ENCODE results near the gene PPME1. TPM values are rescaled to one million over a fixed set of nuclear protein-coding genes. Genes with fewer than 3 reads are reported as not detected.
"Not testable (repeated sequence)": the region's sequence is repeated elsewhere in the genome, so short reads cannot be mapped to it uniquely, and the experiment has no call there.

PPME1 gene
- total RNA-seq: 217 and 282 TPM in 2 replicates
- 267 TPM for polyA plus RNA-seq (2012)

DNA sequence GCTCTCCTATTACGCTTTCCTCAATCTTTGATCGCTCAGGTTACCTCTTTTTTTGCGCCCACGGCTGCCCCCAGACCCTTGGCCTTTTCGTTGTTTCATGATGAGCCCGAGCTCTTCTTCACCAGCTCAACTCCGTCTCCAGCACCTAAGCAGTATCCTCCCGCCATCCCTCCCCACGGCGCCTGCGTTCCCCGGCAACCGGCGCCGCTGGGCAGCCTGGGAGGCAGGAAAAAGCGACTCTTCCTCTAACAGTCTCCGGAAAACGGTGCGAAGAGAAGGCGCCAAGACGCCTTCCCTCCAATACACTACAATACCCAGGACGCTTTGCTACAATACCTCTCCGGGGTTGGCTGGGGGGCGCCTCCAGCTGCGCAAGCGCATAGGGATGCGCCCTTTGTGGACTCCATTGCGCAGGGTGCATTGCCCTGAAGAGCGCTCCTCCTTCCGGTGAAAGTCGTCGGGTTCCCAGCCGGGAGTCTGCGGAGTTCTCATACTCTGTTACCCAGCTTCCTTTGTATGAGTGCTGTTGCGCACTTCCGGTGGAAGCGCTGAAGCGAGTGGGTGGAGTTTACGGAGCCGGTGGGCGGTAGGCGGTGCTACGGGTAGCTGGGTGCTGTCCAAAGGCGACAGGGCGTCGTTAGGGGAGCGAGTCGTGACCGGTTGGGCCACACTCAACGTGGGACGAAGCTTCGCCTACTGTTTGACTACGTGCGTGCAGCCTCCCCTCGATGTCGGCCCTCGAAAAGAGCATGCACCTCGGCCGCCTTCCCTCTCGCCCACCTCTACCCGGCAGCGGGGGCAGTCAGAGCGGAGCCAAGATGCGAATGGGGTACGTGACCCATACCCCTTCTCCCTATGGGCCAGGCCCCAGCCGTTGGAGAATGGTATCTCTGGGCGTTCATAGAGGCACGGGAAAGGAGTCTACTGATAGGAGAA lies at the start of gene PPME1, which contains the start of gene C2CD3:
PPME1 (plus strand) TSS at position 596 of the 936 bp plus-strand sequence; CDS start at position 729, 133 bp downstream.
C2CD3 (minus strand) TSS at position 309 of the 936 bp plus-strand sequence; CDS start at position 99, 210 bp downstream.
- DNase-seq (ENCODE audit: low read depth): peak; percentile 100

DNA sequence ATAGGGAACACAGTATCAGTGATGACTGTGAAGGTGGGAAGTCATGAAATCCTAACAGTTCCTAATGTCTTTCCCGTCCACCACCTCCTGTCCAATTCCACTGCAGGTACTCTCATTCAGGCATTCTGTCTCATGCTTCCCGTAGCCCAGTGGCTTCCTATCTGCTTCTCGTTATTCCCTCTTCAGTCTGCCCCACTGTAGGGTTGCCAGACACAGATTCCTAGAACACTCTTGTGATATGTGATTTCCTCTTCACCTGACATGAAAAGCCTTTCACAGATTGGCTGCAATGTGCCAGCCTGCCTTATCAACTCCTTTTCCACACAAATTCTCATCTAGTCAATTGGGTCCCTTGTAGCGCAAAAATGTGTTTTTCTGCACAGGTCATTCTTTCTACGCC lies 49.3 kb upstream of the PPME1 start:
- DNase-seq (ENCODE audit: low read depth): no peak

DNA sequence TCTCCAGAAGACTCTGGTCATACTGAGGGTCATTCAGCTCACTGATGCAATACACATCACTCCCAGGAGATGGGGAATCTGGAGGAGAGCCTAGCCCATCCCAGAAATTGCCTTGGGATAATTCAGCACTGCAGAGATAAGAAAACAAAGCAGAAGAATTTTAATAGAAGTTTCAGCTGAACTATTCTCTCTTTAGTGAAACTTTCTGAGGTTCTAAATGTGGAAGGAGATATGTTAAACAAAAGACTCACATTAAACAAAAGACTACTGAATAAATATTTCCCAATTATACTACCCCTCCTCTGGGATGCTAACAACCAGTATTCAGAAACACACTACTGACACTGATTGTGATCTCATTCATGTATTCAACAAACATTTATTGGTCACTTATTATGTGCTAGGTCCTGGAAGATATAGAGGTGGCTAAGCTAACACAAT lies 48.1 kb upstream of the PPME1 start:
- DNase-seq (ENCODE audit: low read depth): no peak

- not testable (repeated sequence) for DNase-seq (ENCODE audit: low read depth)
Observed at GRCh38 chr11:74129121-74129520, 42.0 kb upstream of the PPME1 start.

- DNase-seq (ENCODE audit: low read depth): no peak
Observed at GRCh38 chr11:74132833-74133232, 38.3 kb upstream of the PPME1 start.

GRCh38 chr11:74133436-74133835 lies 37.7 kb upstream of the PPME1 start:
- DNase-seq (ENCODE audit: low read depth): no peak

GRCh38 chr11:74134661-74135060 lies 36.4 kb upstream of the PPME1 start:
- no peak for DNase-seq (ENCODE audit: low read depth)

- DNase-seq (ENCODE audit: low read depth): no peak
Observed at GRCh38 chr11:74135127-74135840, 35.8 kb upstream of the PPME1 start.

DNA sequence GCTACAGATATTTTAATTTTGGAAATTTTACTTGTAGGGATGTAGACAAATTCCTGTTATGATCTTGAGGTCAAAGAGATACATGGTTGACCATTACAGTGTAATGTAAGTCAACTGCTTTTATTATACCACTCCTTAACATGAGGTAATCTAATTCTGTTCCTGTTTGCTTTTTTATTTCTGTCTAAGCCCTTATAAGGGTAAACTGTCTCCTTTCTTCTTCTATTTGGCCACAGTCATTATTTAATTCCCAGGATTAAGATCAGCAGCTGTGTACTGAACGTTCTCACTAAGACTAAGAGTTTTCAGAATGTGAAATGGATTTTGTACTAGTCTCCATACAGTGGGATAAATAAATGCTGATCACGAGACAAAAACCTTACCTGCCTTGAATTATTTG lies 33.1 kb upstream of the PPME1 start:
- peak; percentile 76 for DNase-seq (ENCODE audit: low read depth)

DNA sequence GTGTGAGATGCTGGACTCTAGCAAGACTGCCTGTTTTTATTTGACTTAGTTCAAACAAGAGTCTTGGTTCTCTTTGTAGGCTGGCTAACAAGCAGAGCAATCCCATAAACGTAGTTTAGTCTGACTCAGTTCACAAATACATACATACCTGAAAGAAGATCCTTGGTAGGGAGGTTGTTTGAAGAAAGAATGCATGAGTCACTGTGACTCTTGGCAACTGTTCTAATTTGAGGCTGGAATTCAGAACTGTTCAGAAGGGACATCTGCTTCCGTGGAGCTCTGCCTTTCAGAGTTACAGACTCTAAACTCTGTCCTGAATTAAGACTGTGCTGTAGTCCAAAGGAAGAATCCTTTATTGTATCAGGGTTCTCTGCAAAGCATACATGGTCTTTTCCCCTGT lies 32.5 kb upstream of the PPME1 start:
- DNase-seq (ENCODE audit: low read depth): peak; percentile 97

- DNase-seq (ENCODE audit: low read depth): peak; percentile 35
Observed at GRCh38 chr11:74139151-74139918, 31.8 kb upstream of the PPME1 start.

DNA sequence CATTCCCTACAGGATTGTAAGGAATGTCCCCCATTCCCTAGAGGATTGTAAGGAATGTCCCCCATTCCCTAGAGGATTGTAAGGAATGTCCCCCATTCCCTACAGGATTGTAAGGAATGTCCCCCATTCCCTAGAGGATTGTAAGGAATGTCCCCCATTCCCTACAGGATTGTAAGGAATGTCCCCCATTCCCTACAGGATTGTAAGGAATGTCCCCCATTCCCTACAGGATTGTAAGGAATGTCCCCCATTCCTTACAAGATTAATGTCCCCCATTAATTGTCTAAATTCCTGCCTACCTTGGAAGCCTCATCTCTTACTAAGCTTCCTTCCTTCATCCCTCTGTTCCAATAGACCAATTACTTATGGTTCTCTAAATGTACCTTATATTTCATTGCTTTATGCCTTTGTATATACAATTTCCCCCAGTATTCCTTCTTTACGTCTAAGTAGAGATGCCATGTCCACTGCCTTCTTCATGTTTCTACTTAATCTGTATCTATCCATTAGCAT lies 31.1 kb upstream of the PPME1 start:
- not testable (repeated sequence) for DNase-seq (ENCODE audit: low read depth)

DNA sequence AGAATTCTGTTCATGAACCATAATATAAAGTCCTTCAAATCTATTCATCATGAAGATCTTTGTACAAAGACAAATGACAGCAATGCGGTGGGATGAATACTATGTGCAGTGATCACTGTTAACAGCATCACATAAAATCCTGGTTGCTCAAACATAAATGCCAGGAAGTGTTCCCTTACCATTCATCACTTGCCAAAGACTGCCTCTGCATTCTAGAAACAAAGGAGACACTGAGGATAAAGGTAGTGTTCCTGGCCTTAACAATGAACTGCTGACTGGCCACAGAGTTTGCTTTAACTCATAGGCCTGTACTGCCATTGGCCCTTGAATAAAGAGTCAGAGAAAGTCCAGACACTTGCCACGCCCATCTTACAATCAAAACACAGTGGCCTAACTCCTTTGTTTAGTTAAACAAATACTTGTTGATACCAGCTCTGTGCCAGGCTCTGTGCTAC lies 29.8 kb upstream of the PPME1 start:
- peak; percentile 50 for DNase-seq (ENCODE audit: low read depth)

GRCh38 chr11:74141908-74142307 lies 29.2 kb upstream of the PPME1 start:
- DNase-seq (ENCODE audit: low read depth): no peak

DNA sequence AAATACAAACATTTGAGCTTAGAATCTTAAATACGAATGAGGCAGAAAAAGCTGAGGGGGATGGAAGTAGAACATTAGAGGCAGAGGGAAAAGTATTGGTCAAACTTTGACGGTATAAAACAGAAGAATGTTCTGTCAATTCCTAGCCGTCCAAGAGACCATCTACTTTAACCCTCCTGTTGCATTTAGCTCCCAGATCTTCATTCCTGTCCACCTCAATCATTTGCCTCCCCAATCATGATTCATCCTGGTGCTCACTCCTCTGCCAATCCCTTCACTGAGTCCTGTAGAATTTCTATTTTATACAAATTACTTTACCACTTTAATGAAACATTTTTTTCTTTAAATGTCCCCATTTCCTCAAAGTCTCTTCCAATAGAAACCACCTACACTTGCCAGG lies 28.5 kb upstream of the PPME1 start:
- peak; percentile 54 for DNase-seq (ENCODE audit: low read depth)

GRCh38 chr11:74144592-74144991 lies 26.5 kb upstream of the PPME1 start:
- DNase-seq (ENCODE audit: low read depth): no peak

GRCh38 chr11:74147199-74147929 lies 23.7 kb upstream of the PPME1 start:
- peak; percentile 92 for DNase-seq (ENCODE audit: low read depth)

DNA sequence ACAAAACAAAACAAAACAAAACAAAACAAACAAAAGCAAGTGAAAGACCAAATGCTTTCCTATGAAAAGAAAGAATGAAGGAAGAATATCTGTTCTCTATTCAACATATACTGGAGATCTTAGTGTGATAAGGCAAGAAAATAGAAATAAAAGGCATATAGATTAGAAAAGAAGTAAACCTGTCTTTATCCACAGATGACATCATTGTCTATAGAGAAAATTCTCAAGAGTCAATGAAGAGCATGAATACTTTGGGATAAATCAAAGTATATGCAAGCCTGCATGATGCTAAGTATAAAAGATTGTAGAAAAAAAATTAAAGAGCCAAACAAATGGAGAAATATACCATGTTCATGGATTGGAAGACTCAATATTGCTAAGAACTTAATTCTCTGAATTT lies 17.9 kb upstream of the PPME1 start:
- DNase-seq (ENCODE audit: low read depth): no peak

DNA sequence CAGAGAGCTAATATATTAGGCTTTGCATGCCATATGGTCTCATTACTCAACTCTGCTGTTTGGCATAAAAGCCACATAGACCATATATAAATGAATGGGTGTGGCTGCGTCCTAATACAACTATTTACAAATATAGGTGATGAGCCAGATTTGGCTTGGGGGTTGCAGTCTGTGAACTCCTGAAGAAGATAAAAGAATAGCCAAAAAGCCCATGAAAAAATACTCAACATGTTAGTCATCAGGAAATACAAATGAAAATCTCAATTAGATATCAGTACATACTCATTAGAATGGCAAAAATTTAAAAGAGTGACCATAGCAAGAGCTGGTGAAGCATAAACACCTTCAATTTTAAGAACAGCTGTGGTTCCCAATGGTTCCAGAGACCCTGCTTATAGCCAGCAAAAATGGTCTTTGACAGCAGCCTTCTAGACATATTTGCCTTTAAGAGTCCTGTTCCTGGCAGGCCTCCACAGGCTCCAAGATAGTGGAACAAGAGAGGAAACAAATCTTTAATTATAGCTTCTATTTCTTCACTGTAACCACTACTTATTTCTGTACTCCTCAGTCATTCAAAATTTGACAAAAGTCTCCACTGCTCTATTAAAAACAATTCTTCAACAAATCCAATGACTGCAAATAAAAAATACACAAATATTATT lies 16.3 kb upstream of the PPME1 start:
- DNase-seq (ENCODE audit: low read depth): peak; percentile 59

- DNase-seq (ENCODE audit: low read depth): no peak
Observed at GRCh38 chr11:74157169-74157568, 13.9 kb upstream of the PPME1 start.

All from myocyte (in vitro differentiated cells).